Right kidney (tissue), 1 donor: ENCODE measurements around the gene TTC3.
"Not testable (repeated sequence)": the region's sequence is repeated elsewhere in the genome, so short reads cannot be mapped to it uniquely, and the experiment has no call there.

Experiments
- DNase-seq: peaks from one replicate; pipeline ENCODE4 v3.0.0-alpha.2; 2016

Gene TTC3

DNA sequence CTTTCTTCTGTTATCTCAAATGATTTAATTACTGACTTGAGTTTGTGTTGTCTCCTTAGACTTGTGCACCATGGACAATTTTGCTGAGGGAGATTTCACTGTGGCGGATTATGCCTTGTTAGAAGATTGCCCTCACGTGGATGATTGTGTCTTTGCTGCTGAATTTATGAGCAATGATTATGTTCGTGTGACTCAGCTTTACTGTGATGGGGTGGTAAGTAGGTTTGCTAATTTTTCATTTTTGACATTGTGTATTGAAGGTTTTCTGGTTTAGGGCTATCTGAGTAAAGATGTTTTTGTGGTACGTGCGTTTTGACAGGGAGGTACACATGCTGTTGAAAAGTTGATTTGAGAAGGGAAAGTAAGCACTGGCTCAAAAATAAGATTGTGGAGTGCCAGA, 14.1 kb downstream of the TTC3 start:
- no peak for DNase-seq

DNA sequence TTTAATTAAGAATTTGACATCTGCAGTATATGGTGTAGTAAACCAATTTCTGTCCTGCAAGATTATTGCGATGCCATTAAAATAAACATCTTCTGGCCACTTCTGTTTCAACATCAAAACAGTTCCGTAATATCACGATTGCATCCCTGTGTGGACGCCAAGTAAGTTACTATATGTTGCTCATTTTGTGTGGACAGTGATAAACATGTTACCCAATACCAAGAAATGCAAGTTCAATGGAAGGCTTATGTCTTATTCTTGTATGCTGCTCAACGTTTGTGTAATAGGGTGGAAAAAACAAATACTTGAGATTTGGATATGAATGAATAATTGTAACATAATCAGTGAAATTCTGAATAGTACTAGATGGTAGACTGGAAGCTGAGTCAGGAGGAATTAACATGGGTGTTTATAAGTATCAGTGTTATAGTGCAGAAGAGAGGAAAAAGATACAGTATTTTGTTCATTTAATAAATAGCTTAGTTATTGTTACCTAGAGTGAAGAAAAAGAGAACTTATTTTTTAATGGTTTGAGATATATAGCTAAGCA, 15.2 kb downstream of the TTC3 start:
- no peak for DNase-seq

DNA sequence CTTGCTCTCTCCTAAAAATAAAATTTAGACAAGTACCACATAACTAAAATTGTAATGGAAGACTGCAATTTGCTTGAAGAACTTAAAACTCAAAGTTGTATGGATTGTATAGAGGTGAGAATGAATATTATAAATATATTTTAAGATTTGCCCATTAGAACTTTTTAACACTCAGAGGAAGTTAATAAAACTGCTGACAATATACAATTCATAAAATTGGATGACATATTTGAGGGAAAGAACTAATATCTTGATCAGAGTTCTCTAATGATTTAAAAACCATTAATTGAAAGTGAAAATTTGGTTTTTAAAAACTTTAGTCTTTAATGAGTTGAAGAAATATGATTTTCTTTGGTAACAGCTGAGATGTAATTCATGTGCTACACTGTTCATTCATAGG, 20.9 kb downstream of the TTC3 start:
- DNase-seq: no peak

DNA sequence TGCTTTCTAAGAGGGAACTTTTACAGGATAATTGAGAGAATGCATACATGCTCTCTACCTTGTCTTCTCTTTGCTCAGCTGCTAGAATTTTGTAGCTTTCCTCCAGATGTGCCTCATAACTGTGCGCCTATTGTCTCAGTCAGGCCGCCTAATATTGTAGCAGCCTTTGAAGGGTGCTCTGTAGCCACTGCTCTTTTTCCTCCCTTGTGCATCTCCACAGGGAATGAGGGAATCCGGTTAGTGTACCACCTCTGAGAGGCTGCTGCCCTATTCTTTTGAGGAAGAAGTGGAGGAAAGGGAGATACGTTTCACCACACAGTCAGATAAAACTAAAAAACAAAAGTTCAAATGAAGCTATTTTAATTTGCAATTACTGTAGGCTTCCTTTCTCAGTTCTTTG, 22.8 kb downstream of the TTC3 start:
- DNase-seq: no peak

DNA sequence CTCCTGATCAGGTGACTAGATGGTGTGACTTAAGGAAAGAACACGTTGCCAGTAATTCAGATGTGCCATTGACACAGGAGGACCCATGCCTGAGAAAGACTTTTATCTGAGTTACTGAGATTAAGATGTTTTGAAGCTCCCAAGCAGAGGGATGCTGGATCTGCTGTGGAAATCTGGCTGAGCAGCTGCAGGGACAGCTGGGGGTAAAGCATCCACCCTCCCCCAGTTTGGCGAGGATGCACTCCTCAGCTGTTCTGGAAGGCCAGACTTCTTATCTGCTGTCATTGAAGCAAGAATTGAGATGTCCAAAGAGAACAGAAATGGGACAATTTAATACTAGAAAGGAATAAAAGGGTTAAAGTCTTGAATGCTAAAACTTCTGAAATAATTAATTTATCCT, 25.7 kb downstream of the TTC3 start:
- no peak for DNase-seq

DNA sequence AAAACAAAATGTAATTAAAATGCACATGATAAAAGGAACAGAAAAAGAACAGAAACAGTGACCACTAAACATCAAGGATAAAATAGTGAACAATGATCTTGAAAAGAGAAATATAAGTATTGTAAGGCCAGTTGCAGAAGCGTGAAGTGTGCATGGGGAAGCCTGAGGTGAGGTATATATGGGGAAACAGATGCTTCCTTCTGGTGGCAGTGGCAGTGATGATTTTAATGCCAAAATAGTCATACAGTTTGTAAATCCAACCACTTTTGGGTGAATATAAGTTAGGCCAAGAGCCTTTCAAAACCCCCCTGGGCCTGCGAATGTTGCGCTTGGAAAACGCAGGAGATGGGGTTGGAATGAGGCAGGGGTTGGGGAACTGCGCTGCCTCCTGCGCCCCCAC, 27.3 kb downstream of the TTC3 start:
- no peak for DNase-seq

DNA sequence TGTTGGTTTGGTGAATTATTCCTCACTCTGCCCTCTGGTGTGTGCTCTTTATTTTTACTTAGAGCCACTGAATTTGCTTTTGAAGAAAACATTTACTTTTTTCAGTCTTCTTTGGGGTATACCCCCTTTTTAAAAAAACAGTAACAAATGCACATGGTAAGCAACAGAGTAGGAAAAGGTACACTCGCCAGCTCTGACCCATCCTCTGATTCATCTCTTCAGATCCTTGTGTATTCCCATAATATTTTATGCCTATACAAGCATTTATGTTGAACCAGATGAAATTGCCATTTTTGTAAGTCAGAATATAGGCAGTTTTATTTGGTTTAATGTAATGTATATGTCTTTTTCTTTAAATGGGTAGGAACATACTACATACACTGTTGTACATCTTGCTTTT, 28.3 kb downstream of the TTC3 start:
- no peak for DNase-seq

DNA sequence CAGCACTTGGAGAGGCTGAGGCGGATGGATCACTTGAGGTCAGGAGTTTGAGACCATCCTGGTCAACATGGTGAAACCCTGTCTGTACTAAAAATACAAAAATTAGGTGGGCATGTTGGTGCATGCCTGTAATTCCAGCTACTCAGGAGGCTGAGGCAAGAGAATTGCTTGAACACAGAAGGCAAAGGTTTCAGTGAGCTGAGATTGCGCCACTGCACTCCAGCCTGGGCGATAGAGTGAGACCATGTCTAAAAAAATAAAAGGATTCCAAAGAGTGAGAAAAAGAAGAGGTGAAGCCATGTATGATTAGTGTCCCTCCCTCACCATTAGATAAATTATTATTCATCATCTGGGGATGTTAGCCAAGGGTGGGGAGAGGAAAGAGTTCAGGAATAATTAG, 29.7 kb downstream of the TTC3 start:
- DNase-seq: not testable (repeated sequence)

DNA sequence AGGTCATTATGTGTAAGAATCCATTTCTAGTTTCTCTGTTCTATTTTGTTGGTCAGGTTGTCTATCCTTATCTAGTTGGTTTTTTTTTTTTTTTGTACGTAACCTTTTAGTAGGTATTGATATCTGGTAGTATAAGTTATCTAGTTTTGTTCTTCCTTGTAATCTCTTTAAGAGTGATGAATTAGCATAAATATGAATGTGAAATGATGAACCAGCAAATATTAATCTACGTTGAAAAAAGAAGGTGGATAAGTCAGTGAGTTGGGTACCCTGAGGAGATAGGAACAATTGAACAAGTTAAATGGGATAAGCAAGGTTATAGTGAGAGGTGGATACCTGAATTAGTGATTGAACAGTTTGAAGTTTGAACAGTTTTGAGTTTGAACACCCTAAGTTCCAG, 33.9 kb downstream of the TTC3 start:
- no peak for DNase-seq

DNA sequence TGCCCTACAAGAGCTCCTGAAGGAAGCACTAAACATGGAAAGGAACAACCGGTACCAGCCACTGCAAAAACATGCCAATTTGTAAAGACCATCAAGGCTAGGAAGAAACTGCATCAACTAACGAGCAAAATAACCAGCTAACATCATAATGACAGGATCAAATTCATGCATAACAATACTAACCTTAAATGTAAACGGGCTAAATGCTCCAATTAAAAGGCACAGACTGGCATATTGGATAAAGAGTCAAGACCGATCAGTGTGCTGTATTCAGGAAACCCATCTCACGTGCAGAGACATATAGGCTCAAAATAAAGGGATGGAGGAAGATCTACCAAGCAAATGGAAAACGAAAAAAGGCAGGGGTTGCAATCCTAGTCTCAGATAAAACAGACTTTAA, 38.0 kb downstream of the TTC3 start:
- not testable (repeated sequence) for DNase-seq

DNA sequence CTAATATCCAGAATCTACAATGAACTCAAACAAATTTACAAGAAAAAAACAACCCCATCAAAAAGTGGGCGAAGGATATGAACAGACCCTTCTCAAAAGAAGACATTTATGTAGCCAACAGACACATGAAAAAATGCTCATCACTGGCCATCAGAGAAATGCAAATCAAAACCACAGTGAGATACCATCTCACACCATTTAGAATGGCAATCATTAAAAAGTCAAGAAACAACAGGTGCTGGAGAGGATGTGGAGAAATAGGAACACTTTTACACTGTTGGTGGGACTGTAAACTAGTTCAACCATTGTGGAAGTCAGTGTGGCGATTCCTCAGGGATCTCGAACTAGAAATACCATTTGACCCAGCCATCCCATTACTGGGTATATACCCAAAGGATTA, 41.2 kb downstream of the TTC3 start:
- DNase-seq: not testable (repeated sequence)

DNA sequence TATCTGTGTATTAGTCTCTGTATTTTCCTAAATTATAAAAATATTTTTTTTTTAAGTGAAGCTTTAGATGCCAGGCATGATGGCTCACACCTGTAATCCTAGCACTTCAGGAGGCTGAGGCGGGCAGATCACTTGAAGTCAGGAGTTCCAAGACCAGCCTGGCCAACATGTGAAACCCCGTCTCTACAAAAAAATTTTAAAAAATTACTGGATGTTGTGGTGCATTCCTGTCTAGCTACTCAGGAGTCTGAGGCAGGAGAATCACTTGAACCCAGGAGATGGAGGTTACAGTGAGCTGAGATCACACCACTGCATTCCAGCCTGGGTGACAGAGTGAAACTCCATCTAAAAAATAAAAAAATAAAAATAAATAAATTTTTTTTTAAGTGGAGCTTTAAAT, 43.4 kb downstream of the TTC3 start:
- DNase-seq: not testable (repeated sequence)

DNA sequence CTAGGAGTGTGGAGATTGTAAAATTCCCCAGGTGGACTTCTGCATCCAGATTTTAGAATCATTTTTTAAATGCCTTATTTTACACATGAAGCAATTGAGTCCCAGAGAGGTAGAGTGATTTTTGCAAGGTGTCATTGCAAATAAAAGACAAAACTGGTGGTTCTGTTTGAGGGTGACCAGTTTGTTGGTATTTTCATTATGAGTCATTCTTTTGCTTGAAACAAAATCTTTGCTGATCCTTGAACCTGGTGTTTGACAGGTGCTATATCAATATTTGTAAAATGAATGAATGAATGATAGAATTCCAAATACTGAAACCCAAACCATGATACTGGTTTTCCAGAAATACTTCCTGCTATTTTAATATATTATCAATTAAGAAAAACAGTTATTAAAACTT, 44.1 kb downstream of the TTC3 start:
- DNase-seq: no peak

DNA sequence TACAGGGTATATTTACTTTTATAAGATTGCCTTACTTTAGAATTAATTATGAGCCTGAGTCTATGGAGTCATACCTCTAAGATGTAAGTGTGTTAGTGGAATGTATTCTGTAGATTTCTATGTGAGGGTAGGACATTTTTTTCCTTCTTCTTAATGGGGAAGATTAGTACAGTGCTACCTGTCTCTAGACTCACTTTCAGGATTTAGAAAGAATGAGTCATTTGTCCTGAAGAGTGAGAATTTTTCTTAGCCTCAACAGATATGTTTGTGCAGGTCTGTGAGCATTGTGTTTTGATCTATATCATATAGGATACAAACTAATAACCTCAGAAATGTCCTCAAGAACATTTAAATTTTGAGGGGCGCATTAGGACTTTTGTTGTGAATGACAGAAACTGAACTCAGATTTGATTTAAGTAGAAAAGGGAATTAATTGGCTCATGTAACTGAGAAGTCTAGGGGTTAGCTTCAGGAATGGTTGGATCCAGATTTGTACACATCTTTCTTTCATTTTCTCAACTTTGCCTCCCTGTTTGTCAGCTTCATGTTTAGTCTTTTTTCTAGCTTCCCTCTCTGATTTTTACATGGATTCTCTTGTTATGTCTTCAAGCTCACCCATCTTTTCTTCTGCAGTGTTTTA, 45.3 kb downstream of the TTC3 start:
- DNase-seq: no peak

DNA sequence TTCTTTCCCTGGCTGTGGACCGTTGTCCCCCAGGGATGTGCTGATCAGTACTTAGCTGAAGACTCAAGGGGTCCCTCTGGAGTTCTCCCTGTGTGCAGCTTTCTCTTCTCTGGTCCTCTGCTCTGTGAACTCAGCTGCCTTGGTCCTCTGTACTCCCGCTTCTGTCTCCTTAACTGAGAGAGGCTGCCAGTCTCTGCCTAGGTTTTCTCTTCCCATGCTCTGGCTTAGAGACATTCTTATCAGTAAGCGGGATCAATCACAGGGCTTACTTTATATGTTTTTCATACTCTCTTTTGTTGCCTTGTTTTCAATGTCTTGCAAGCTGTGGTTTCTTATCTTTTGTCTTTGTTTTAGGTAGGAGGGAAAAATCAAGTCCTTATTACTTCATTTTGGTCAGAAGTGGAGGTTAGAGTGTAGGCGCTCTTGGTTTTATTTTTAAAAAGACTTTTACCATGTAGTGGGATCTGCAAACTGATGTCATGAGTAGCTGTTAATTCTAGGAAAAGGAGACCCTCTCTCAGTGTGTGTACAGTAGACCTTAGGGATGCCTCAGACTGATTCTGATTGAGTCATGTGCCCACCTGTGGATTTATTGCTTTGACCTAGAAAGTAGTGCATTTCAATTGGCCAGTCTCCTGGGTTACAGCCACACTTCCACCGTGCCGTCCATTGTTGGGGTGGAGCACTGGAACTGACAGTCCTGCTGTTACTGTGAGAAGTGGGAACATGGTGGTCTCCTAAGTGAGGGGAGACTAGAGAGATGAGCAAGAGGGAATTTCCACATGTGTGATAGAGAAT, 46.6 kb downstream of the TTC3 start:
- DNase-seq: no peak

DNA sequence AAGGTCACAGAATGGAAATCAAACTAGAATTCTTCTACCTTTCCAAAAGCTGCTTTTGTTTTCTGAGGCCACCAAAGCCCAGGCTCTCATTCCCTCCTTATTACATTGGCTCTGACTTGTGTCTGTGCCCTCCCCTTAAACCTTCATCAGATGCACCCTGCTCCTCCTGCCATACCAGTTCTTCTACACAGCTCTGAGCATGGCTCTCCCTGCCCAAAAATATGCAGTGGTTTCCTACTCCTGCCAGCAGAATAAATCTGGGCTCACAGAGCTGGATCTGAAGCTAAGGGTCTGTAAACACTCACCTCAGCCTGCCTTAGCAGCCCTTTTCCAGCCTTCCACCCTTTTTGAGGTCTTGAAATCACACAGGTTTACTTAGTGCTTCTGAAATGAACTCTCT, 55.0 kb downstream of the TTC3 start:
- DNase-seq: no peak

DNA sequence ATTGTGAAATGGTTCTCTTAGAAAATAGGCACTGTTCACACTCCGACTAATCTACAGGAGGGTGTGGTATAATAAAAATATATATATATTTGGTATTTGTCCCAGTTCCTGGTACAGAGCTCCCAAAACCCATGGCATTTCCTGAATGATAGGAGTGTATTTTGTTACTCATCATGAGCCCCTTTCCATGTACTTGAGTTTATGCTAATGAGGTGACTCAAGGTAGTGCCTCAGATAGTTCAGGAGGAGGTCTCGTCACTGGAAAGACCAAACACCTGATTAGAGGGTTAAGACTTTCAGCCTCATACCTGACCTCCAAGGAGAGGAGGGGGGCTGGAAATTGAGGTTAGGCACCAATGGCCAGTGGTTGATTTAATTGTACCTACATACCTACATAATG, 57.9 kb downstream of the TTC3 start:
- DNase-seq: no peak

DNA sequence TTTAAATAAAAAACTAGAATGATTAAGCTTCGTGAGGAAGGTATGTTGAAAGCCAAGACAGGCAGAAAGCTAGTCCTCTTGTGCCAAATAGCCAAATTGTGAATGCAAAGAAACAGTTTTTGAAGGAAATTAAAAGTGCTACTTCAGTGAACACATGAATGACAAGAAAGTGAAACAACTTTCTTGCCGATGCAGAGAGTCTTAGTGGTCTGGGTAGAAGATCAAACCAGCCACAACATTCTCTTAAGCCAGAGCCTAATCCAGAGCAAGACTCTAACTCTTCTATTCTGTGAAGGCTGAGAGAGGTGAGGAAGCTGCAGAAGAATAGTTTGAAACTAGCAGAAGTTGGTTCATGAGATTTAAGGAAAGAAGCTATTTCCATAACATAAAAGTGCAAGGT, 63.2 kb downstream of the TTC3 start:
- DNase-seq: no peak

DNA sequence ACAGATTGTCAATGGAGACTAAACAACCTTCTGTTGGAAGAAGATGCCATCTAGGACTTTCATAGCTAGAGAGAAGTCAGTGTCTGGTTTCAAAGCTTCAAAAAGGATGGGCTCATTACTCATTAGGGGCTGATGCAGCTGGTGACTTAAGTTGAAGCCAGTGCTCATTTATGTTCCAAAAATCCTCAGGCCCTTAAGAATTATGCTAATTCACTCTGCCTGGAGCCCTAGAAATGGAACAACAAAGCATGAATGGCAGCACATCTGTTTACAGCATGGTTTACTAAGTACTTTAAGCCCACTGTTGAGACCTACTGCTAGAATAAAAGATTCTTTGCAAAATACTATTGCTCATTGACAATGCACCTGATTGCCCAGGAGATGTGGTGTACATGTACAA, 63.7 kb downstream of the TTC3 start:
- no peak for DNase-seq

DNA sequence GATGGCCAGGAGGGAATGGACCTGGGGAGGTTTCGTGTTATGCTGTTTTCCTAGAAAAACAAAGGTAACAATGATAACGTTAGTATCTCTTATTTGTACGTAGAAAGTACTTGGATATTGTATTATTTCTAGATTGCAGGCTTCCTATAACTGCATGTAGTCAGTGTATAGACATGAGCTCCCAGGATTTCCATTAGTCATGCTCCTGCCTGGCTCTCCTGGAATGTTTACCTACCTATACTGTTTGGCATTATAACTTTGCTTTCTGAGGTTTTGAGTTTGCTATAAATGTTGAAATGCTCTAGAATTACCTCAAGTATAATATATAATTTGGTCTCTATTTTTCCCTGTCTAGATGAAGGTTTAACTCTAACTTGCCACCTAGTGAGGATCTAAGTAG, 66.1 kb downstream of the TTC3 start:
- no peak for DNase-seq

DNA sequence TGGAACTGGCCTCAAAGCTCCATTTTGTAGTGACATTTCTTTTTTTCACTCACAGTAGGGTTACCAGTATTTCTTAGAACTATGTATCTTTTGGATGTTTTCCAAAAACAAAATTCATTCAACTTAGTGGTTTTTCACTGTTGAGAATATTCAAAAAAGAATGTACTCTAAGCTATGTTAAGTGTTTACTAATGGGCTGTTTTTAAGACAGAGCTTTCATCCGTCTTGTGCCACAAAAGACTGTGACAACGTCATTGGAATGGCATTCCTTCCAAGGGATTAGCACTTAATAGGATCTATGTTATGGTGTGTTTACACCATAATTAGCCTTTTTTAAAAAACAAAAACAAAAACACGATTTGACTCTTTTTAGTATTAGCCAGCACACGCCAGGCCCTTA, 66.8 kb downstream of the TTC3 start:
- DNase-seq: no peak

DNA sequence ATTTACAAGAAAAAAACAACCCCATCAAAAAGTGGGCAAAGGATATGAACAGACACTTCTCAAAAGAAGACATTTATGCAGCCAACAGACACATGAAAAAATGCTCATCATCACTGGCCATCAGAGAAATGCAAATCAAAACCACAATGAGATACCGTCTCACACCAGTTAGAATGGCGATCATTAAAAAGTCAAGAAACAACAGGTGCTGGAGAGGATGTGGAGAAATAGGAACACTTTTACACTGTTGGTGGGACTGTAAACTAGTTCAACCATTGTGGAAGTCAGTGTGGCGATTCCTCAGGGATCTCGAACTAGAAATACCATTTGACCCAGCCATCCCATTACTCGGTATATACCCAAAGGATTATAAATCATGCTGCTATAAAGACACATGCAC, 70.3 kb downstream of the TTC3 start:
- DNase-seq: not testable (repeated sequence)

DNA sequence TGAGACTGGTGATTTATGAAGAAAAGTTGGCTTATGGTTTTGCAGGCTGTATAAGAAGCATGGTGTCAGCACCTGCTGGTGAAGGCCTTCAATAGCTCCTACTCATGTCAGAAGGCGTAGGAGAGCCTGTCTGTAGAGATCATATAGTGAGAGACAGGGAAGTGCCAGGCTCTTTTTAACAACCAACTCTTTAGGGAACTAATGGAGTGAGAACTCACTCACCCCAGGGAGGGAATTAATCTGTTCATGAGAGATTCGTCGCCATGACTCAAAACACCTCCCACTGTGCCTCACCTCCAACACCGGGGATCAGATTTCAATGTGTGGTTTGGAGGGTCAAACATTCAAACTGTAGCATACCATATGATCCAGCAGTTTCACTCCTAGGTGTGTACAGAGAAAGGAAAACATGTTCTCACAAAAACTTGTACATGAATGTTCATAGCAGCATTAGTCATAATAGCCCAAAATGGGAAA, 72.6 kb downstream of the TTC3 start:
- DNase-seq: no peak
